ENCODE measurements around the gene UGT1A4.

UGT1A4 gene

GRCh38 chr2:233679196-233679595, 39.3 kb upstream of the UGT1A4 start:
- no peak for TF ChIP-seq CTCF (IDR thresholded peaks at IDR 0.05; ENCODE audit: extremely low read depth, missing control alignments)
- no peak for DNase-seq (ENCODE audit: low spot score)

- no peak for TF ChIP-seq CTCF (IDR thresholded peaks at IDR 0.05; ENCODE audit: extremely low read depth, missing control alignments)
- no peak for DNase-seq (ENCODE audit: low spot score)
Measured at GRCh38 chr2:233680361-233681045, 38.0 kb upstream of the UGT1A4 start.

- TF ChIP-seq CTCF (IDR thresholded peaks at IDR 0.05; ENCODE audit: extremely low read depth, missing control alignments), result no peak
- no peak for DNase-seq (ENCODE audit: low spot score)
Measured at GRCh38 chr2:233681521-233682099, 36.9 kb upstream of the UGT1A4 start, which contains the start of gene UGT1A7. UGT1A7 (plus strand) TSS chr2:233681901; CDS start chr2:233681938, 37 bp downstream.

GRCh38 chr2:233684640-233685039, 33.9 kb upstream of the UGT1A4 start:
- DNase-seq (ENCODE audit: low spot score), result no peak
- TF ChIP-seq CTCF (IDR thresholded peaks at IDR 0.05; ENCODE audit: extremely low read depth, missing control alignments), result no peak

- no peak for DNase-seq (ENCODE audit: low spot score)
- no peak for TF ChIP-seq CTCF (IDR thresholded peaks at IDR 0.05; ENCODE audit: extremely low read depth, missing control alignments)
Measured at GRCh38 chr2:233686928-233687327, 31.6 kb upstream of the UGT1A4 start.

GRCh38 chr2:233688341-233688740, 30.2 kb upstream of the UGT1A4 start:
- no peak for DNase-seq (ENCODE audit: low spot score)
- no peak for TF ChIP-seq CTCF (IDR thresholded peaks at IDR 0.05; ENCODE audit: extremely low read depth, missing control alignments)

GRCh38 chr2:233689031-233689430, 29.5 kb upstream of the UGT1A4 start:
- TF ChIP-seq CTCF (IDR thresholded peaks at IDR 0.05; ENCODE audit: extremely low read depth, missing control alignments), result no peak
- no peak for DNase-seq (ENCODE audit: low spot score)

Measured in GM20000 (cell line).